Stimulated activated CD4-positive, alpha-beta T cell treated with anti-CD3 and anti-CD28 coated beads, Interleukin-15, amount 100 ng/mL, for 1 hour (primary cell): ENCODE results near the gene GKAP1.
"Not testable (repeated sequence)": the region's sequence is repeated elsewhere in the genome, so short reads cannot be mapped to it uniquely, and the experiment has no call there.

ENCODE experiments used
- DNase-seq, 2 donors: peaks; one replicate each; pipeline ENCODE4 v3.0.0-alpha.2; 2020; ENCODE audit warnings: low read depth in 1 of 2, low spot score in 1 of 2

GKAP1 gene

DNA sequence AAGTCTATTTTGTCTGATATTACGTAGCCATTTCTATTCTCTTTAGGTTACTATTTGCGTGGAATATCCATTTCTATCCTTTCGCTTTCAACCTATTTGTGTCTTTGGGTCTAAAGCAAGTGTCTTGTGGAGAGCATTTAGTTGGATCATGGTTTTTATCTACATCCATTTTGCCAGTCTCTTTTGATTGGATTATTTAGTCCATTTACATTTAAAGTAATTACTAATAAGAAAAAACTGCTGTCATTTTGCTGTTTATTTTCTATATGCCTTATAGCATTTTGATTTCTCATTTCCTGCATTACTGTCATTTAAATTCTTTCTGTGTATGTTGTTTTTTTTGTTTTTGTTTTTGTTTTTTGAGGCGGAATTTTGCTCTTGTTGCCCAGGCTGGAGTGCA lies 83.8 kb downstream of the GKAP1 start:
- DNase-seq = no peak

DNA sequence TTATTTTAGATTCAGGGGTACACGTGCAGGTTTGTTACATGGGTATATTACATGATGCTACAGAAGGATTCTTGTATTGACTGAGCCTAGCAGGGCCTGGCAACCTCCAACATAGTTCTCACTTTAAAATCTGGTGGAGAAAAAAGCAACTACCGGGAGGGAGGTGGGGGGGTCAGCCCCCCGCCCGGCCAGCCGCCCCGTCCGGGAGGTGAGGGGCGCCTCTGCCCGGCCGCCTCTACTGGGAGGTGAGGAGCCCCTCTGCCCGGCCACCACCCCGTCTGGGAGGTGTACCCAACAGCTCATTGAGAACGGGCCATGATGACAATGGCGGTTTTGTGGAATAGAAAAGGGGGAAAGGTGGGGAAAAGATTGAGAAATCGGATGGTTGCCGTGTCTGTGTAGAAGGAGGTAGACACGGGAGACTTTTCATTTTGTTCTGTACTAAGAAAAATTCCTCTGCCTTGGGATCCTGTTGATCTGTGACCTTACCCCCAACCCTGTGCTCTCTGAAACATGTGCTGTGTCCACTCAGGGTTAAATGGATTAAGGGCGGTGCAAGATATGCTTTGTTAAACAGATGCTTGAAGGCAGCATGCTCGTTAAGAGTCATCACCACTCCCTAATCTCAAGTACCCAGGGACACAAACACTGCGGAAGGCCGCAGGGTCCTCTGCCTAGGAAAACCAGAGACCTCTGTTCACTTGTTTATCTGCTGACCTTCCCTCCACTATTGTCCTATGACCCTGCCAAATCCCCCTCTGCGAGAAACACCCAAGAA lies 88.8 kb downstream of the GKAP1 start:
- not testable (repeated sequence) for DNase-seq

DNA sequence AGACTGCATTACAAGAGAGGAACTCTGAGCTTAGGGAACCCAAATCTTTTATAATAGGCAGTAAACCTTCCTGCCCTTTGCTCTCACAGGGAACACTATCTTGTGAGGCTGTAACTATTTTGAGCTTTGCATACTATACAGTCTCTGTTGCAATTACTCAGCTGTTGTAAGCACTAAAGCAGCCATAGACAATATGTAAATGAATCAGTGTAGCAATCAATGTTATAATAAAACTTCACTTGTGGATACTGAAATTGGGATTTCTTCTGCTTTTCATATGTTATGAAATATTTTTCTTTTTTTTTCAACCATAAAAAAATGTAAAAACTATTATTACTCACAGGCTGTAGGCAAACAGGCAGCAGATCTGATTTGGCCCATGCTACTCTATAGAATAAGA lies 93.1 kb downstream of the GKAP1 start:
- no peak for DNase-seq

DNA sequence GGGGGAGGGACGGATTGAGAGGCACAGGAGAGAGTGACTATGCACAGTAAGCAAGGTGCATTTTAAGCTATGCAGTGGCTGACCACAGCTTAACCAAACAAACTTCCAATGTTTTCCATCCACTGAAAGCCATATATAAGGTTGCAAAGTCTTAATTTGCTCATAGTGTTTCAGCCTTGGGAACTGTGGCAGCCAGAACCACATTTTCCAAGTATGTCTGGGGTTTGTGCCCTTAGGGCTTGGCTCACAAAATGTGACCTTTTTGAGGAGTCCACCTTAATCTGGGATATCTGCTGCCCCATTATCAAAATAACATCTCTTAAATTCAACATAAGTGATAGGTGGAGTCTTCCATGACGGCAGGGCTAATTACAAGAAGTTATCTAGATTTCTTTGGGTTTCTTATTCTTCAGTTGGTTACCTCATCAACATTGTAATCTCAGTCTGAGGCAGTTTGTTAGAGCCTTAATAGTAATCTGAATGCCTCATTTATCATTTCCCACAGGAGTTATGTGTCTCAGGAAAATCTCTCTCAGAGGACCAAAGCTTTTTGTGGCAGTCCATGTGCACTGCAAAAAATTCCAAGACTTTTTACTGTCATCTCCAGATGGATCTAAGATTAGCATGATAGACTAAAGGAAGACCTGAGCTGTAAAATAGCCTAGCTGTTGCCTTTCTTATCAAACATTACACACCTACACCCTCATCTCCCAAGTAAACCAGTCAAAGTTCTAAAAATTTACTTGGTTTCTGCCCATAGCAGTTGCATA lies 94.7 kb downstream of the GKAP1 start:
- DNase-seq = no peak

DNA sequence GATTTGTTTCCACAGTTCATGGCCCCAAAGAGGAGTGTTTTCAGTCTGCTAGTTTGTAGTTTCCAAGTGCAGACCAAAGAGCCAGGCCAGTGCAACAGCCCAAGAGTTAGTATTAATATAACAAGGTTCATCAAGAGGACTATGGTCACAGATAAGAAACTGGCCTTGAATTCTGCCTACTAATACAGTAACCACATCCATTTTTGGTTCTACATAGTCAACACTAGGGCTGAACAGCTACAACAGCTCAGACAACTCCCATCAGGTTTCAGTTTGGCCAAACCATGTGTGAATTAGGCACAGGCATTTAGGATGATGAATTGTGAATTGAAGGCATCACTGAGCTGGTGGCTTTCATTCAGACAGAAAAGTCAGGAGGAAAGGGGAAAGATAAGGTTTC lies 96.1 kb downstream of the GKAP1 start:
- no peak for DNase-seq

DNA sequence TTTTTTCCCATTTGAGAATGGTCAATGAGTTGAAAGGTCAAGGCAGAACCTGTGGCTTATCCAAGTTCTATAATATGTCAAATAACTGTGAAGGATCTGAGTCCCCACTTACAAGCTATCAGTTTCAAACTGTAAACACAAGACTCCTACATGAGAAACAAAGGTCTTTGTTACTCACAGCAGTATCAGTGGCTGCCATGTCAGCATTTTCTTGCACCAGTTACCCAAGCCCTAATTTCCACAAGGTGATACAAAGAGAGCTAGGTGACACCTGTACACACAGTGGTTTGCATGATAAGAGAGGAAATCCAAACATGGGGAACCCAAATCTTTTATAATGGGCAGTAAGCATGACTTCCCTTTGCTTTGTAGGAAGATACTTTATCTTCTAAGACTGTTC lies 101.8 kb downstream of the GKAP1 start:
- DNase-seq = no peak

DNA sequence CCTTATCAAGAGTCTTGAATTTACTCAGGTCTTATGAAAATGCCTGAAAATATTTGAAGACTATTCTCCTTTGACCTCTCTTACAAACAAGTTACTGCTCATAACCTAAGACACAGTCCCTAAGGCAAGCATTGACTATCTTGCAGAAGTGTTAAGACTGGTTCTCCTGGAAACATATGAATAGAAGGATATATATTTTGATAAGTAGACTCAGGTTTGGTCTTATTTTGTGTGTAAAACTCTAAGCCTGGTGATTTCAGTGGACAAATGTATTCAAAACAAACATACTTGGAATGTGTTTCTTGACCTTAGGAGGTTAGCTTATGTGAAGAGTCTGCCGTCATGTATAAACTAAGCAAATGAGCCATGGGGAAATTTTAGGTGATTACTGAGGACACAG lies 102.3 kb downstream of the GKAP1 start:
- DNase-seq = no peak

DNA sequence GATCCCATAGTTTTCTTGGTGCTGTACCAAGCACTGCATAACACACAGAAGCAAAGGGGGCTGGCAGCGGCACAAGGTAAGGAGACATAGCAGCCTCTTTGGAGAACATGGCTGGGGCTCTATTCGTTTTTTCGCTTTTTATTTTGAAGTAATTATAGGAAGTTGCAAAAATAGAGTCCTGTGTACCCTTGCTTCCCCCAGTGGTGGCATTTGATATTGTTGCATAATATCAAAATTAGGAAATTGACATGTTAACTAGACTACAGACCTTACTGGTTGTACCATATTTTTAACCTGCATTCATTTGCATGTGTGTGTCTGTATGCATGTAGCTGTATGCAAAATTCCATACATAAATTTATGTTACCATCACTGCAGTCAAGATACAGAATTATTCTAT lies 103.2 kb downstream of the GKAP1 start:
- DNase-seq = no peak

DNA sequence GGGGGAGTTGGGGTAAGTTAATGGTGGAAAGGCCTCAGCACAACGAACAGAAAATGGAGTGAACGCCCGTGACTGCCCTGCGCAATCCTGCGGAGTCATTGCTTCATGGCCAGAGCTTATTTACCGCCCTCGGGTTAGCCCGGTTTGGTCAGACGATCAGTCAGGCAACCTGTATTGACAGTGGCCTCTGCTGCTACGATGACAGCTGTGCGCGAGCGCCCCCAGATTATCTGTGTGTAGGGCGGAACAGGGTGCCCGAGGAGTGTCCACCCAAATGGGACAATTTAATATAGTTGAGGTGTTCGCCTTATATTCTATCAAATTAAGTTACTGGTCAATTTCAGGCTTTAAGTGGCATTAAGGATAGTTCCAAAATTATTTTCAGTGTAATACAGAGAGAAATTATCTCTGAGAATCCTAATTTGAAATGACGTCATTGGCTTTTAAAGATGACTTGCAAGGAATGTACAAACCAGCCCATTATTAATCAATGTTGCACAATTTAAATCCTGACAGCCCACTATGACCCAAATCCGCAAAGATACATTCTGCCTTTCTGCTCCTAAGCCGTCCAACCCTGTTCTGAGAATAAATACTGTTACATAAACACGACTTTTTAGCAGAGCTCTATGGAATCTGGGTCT lies 108.9 kb downstream of the GKAP1 start:
- peak; percentile 15 to 31 for DNase-seq

DNA sequence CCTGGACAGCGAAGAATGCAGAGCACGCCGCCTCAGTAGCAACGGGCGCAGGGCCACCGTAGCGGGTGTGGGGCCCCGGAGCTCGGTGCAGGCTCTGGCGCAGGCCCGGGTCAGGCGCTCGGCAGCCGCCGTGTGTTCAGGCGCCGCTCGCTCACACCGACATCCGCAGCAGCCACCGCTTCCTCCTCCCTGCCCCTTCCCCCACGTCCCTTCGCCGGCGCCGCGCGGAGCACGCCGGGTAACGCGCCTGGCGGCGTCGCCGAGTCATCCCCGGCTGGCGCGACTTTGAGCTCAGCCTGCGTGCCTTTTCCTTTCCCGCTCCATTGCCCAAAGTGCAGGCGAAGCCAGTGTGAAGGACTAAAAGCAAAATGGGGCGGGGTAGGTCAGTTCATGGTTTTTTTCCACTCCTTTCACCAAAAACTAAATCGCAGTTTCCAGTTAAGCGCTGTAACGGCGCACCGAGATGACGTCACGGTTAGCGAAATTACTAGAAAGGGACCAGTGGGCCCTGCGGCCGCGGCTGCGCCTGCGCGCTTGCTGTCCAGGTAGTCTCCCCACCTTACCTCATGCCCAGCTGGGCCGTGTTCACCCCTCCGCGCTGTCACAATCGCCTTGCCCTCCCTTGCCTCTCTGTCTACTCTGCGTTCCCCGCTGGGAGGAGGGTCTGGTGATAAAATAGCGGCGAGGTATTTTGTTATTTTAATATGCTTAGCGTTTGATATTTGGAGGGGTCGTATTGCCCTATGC lies 109.6 kb downstream of the GKAP1 start, which contains the start of gene UBQLN1:
UBQLN1 (minus strand) TSS at position 191 of the 747 bp plus-strand sequence. CDS start 279 bp downstream, outside the sequence.
- DNase-seq = peak; percentile 81

DNA sequence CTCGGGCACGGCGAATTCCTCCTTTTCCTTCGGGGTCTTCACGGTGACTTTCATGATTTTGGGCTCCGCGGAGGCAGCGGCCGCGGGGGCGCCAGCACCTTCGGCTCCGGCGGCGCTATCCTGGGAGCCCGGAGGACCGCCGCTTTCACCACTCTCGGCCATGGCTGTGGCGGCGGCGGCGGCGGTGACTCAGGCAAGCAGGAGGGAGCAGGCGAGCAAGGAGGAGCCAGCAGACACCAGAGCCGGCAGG lies 110.1 kb downstream of the GKAP1 start:
- peak in 1 of 2 donors; percentile 59 for DNase-seq

DNA sequence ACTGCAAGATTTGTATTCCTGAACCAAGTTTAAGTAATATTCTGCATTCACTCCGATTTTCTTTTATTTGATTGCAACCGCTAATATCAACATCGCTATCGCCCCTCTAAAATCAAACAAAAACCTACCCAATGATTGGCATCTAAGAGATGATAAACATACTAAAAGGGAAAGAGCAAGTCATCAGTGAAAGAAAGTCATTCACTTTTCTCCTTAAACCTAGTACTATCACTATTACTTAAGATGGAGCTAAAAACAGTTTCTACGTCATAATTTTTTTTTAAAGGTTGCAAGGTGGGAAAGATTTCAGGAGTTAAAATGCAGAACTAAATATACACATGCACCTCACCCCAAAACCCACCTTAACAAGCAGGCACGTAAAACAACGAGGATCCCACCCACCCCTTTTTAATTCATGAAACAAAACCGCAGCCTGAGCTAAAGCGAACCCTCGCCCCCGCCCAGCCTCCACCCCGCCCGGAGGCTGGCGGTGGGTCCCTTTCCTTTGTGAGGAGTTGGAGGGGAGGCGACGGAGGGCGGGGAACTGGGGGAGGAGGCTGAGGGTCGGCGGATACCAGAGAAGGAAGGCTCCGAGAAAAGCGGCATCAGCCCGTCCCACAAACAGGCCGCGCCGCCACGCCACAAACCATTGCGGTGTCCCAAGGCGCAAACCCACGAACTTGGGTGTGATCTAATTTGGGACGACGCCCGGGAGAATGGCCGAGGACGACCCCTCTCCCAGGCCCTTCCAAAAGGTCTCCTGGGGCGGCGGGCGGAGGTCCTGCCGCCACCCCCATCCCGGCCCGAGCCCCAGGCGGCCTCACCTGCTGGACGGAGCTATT lies 110.7 kb downstream of the GKAP1 start:
- DNase-seq = peak; percentile 18 to 54

DNA sequence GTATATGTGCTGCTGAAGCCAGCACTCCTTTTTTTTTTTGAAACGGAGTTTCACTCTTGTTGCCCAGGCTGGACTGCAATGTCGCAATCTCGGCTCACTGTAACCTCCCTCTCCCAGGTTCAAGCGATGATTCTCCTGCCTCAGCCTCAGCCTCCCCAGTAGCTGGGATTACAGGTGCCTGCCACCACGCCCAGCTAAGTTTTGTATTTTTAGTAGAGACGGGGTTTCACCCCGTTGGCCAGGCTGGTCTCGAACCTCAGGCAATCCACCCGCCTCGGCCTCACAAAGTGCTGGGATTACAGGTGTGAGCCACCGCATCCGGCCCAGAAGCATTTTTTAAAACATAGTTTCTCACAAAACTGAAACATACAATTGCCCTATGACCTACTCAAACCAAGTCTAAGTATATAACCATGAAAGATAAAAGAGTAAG lies 112.3 kb downstream of the GKAP1 start:
- not testable (repeated sequence) for DNase-seq

DNA sequence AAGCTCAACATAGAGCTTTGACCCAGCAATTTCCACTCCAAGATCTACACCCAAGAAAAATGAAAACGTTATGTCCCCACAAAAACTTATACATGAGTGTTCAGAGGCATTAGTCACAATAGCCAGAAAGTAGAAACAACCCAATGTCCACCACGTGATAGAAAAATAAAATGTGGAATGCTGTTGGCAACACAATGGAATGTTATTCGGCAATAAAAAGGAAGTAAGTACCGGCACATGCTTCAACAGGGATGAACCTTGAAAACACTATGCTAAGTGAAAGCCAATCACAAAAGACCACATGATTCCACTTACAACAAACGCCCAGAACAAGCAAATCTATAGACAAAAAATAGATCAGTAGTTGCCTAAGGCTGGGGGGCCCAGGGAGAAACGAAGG lies 115.8 kb downstream of the GKAP1 start:
- DNase-seq = no peak

DNA sequence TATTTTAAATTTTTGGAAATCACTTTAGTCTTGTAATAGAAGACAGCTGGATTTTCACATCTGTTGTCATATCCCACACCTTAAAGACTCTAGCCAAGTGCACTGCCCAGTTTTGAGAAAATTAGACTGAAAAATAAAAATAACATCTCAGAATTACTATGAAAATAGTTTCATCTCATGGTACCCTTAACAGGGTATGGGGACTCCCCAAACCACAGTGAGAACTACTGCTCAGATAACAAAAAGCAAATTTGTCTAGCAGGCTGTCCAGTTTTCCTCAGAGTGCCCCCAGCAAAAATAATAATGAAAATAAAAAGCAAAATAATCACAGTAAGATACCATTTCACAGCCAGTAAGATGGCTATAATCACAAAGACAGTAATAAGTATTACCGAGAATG lies 116.3 kb downstream of the GKAP1 start:
- no peak for DNase-seq

DNA sequence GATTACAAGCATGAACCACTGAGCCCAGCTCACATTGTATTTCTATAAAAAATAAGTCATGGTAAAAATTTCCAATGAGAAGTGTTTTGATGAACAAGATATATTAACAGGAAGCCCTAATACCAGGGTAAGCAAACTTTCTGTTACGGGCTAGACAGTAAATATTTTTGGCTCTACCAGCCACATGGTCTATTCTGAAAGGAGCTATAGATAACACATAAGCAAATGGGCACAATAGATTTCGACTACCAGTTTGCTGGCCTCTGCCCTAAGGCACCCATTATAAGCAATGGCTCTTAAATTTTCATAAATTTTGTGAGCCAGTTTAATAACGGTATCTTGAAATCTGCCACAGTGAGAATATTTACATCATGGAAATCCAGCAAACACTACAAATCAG lies 118.0 kb downstream of the GKAP1 start:
- no peak for DNase-seq

DNA sequence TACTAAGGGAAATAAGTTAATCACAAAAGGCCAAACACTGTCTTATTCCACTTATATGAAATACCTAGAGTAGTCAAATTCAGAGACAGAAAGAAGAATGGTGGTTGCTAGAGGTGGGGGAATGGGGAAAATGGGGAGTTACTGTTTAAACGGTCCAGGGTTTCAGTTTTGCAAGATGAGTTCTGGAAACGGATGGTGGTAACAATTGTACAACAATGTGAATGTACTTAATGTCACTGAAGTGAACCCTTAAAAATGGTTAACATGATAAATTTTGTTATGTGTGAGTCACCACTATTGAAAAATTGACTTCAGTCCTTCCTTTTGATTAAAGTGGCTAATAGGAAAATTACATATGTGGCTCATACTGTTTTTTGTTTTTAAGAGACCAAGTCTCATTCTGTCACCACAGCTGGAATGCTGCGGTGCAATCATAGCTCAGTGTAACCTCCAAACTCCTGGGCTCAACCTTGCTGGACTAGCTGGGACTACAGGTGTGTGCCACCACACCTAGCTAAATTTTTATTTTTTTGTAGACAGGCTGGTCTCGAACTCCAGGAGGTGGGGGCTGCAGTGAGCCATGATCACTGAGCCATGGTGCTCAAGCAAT lies 118.5 kb downstream of the GKAP1 start:
- no peak for DNase-seq

DNA sequence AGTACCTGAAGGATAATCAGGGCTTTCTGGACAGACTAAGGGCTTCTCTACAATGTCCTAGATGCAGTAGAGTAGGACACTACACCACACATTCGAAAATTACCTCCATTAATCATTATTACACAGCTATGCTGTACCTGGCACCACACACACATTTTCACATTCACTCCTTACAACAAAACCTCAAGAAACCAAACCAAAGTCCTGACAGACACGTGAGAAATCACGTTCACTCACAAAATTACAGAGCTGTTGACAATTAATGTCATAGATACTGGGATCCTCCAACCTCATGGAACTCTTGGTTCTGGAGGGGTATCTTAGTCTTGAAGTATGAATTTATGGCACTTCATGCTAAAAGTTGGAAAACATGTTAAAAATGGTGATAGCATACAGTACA lies 126.1 kb downstream of the GKAP1 start:
- no peak for DNase-seq
